ENCODE data around the gene ALOX15B.
"Not testable (repeated sequence)": the region's sequence is repeated elsewhere in the genome, so short reads cannot be mapped to it uniquely, and the experiment has no call there.

Gene ALOX15B

DNA sequence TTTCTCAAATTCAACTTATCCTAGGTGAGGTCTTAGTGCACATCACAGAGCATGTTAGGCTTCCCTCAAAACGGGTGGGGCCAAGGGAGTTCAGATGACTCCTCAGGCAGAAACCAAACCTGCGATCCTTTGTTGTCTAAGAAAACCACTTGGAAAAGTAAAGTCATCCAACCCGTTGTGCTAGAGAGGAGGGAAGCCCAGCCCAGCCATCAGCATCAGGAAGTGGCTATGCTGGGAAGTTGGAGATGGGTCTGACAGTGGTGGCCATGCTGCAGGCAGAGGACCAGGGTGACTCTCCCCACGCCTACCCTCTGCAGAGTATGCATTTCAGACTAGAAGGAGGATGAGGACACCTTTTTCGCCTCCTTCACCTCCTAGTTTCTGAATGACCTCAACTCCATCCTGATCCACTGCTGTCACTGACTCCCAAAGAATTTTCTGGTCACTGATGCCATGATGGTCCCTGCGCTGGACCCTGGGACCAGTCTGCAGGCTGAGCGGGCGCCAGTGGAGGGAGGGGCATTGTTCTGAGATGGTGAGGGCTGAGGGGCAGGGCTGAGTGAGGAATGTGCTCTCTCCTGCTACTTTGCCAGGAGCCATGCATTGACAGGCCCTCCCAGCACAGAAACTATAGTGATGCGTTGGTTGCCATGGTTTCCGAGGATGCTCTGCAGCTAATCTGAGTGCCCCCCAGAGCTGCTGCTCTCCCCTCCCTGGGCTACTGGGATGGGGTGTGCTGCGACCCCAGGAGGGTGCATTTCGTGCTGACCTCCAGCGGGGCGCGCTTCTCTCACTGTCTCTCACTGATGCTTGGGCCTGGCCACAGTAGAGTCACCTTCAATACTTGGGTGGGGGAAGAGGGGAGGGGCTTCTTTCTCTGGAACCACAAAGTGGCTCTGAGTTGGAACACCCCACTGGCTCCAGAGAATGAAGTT is 28.2 kb downstream of the ALOX15B start:
- no peak for DNase-seq

DNA sequence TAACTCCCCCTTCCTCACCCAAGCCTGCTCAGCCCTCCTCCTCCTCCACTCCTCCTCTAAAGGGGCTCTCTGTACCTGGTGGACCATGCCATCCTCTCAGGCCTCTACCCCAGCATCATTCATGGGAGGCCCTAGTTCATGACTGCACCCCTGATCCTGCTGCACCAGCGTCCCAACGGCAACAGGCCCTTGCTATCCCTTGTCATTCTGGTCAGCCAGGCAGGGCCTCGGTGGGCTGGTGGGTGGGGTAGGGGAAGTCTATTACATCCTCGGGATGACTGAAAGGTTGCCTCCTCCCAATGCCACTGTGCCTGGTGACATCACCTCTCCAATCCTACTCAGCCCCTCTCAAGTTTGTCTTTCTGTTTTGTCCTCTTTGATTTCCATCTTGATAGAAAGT is 28.9 kb downstream of the ALOX15B start:
- DNase-seq = no peak

DNA sequence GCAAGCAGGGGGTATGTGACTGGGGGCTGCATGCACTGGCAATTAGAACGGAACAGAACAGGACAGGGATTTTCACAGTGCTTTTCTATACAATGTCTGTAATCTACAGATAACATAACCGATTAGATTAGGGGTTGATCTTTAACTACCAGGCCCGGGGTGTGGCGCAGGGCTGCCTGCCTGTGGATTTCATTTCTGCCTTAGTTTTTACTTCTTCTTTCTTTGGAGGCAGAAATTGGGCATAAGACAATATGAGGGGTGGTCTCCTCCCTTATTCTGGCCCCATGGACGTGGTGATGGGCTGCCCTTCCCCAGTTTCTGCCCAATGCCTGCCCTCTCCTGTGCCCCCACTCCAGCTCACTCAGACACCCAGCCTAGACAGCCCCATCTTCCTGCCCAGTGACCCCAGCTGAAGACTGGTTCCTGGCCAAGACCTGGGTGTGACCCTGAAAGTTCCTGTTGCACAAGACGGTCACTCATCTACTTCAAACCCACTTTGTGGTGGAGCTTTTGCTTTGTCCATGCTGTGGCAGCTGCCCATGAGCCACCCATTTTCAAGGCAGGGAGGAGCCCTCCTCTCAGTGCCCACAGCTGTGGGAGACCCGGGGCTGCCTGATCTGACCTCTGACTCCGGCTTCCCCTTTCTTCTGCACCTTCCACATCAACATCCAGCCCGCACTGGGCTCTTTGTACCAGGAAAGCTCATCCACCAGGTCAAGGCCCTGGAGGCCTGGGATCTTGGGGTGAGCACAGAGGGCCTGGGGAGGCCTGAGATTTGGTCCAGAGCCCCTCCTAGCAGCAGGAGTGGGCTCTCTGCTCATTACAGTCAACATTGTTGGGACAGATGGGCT is 30.1 kb downstream of the ALOX15B start:
- no peak for DNase-seq

DNA sequence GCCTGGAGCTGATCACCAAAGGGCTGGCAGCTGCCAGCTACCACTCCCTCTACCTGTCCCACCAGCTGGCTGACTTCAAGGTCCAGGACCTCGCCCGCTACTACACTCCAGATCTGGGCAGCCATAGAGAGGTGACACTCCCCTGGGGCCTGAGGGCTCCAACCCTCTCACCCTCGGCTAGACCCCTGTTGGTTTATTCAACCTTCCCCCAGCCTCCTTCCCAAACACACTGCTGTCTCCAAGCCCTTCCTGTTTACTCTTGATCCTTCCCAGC is 30.7 kb downstream of the ALOX15B start:
- no peak for DNase-seq

DNA sequence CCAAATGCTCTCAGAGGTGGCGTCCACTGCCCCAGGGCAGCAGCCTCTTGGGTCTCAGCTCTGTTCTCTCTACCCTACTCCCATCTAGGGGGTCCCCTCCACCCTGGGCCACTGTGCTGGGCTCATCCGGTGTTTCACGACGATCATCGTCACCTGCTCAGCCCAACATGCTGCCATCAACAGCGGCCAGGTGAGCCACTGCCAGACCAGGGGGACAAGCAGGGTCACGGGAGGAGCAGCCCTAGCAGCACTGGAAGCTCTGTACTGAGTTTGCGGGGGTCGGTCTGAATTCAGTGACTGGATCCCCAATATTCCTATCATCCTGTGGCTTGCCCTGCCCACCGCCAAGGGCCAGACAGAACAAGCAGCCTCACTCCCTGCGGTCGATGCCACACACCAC is 32.6 kb downstream of the ALOX15B start:
- DNase-seq = no peak

DNA sequence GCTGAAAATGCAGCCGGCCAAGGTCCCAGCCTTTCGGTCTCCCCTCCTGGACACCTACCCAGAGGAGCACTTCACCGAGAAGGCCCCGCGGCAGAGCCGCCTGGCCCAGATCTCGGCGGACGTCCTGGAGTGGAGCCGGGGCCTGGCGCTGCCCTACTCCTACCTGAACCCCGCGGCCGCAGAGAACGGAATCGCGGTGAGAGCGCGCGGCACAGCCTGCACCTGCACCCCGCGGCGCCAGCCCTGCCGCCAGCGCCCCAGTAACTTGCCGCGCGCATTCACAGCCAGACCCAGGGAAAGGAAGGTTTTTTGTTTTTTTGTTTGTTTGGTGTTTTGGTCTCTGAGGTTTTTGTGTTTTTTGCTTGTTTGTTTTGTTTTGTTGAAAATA is 33.5 kb downstream of the ALOX15B start:
- peak; percentile 13 for DNase-seq

DNA sequence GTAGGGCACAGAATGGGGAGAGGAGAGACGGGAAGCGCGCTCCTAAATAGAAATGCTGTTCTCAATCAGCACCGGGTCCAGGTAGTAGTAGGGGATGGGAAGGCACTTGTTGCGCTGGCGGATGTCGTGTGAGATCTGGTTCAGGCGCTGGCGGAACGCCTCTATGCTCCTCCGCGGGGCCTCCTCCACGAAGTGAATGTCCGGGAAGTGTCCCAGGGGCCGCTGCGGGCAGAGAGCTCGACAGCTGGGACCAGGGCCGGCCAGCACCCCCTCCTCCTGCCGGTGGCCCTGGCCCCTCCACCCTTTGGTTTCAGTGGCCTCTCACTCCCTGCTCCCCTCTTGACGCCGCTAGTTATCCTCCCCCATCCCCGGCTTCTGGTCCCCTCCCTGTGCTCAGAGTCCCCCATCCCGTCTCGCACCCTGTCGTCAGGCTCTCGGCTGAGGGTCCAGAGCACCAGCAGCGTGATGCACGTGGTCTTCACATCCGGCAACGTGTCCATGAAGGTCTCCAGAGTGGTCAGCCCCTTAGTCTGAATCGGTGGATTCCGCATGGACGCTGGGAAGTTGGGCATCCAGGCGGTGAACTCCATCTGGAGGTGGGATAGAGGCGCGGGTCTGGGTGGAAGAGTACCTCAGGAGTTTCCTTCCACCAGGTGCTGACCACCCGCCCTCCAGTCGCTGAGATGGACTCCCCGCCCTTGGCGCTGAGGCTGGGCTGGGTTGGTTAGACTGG is 34.0 kb downstream of the ALOX15B start:
- DNase-seq = peak; percentile 46

DNA sequence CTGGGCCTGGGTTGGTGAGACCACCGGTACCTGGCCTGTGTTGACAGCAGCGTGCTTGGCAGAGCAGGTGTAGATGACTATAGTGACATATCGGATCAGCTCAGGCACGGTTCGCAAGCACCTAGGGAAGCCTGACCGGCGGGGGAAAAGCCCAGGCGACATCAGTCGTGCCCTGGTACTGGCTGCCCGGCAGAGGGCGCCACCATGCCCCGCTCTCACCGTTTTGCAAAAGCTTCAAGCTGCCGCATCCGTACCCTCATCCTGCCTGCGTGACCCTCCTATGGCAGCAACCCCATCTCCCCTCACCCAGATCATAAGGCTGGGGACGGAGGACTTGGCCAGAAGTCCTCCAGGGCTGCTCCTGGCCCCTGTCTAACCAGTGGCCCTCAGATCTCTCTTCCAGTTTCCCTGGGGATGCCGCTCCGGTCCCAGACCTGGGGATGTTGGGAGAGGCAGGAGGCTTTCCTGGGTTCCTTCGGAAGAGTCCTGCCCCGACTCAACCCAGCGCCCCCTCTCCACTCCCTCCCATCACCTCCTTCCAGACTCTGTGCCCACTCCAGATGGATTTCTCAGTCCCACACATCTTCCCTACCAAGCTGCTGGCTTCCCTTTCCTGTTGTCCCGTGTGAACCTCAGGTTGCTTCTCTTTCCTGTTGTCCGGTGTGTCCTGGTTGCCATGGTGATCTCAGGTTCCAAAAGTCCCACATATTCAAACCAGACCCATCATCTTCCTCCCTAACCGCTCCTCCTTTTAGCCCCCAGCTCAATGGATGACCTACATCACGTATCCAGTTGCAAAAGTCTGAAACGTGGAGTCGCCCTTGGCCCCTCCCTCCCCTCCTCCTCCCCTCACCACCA is 35.0 kb downstream of the ALOX15B start:
- DNase-seq = peak; percentile 91

DNA sequence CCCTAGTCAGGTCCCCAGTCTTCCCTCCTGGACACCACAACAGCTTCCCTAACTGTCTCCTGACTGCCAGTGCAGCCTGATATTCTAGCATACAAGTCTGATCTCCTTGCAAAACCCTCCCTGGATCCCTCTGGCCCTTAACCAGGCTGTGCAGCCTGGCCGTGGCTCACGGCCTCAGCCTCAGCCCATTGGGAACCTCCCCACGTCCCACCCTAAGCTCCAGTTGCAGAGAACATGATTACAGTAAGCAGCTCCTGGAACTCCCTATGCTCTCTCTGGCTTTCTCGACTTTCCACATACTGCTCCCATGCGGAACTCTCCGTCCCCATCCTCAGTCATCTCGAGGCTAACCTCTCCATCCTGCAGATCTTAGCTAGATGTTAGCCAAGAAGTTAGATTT is 35.7 kb downstream of the ALOX15B start:
- no peak for DNase-seq

DNA sequence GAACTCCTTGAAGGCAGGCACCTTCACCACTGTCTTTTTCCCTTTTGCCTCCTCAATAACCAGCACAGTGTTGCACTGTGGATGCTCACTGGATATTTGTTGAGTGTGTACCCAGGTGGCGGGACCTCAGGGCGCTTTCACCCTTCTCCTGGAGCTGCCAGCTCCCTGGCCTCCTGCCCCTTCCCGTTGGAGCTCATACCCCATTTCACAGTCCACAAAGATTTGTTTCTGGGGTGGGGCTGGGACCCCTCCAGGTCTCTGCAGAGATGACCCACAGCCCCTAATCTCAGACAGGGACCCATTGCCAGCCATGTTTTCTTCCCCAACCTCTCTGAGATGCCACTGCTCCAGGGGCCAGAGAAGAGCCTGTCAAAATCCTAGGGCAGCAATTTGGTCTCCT is 36.2 kb downstream of the ALOX15B start:
- DNase-seq = no peak

DNA sequence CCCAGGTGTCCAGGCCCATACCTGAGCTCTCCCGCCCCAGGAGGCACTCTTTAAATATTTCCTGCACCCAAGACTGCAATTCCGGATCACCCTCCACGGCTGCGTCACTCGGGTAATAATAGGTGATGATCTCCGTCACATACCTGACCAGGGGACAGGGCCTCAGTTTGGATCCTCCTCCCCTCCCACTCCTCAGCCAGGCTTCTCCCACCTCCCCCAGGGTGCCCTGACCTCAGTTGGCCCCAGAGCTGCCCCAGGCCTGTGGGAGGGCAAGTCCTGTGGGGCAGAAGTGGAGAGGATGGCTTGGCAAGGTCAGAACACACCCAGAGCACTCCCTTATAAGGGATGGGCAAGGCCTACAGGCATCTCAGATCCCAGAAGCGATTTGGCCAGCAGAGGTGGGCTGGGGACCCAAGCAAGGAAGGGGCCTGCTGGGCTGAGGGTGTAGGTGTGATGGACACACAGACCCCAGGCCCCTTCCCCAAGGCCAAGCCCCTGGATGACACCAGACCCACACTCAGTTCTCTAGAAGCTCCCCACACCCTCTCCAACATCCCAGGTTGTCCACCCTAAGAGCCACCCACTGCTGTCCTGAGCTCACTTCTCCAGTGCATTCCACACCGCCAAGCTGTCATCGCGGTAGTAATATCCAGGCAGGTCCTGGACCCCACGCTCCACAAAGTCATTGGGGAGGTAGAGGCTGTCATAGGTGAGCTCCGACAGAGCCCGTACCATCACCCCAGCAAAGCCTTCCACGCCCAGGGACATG is 36.9 kb downstream of the ALOX15B start:
- DNase-seq = no peak

DNA sequence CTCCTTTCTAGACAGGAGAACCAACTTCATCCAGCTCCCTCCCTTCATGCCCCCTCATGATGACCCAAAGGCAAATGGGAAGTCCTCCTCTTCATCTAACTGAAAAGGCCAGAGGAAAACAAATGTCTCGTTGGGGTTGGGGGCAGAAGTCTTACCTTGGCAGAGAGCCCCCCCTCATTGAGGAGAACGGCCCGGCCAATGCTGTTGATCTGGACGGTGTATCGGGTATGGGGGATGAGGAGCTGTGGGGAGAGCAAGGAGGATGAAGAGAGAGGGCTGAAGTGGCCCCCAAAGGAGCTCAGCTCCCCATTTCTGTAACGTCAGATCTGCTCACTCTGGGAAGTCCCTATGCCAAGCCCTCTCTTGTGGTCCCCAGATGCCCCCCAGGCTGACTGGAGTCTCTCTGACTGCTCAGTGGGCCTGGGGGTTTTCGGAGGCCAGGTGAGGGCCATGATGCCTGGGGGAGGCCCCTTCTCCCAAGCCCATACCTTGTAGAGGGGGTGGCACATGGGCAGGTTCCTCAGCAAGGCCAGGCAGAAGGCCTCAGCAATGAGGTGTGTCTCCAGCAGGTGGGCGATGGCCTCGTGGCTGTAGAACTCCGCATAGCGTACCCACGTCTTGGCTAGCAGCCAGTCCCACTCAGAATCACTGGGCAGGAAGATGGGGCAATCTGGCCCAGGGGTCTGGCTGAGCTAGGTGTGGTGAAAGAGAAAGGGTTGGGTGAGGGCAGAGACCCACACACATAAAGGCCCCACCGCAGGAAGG is 37.8 kb downstream of the ALOX15B start:
- DNase-seq = no peak

DNA sequence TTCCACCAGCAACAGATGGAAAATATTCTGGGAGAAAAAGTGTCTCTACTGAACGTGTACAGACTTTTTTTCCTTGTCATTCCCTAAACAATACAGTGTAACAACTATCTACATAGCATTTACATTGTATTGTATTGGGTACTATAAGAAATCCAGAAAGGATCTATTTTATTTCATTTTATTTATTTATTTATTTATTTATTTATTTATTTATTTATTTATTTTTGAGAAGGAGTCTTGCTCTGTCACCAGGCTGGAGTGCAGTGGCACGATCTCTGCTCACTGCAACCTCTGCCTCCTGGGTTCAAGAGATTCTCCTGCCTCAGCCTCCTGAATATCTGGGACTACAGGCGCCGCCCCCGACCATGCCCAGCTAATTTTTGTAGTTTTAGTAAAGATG is 39.1 kb downstream of the ALOX15B start:
- DNase-seq = not testable (repeated sequence)

DNA sequence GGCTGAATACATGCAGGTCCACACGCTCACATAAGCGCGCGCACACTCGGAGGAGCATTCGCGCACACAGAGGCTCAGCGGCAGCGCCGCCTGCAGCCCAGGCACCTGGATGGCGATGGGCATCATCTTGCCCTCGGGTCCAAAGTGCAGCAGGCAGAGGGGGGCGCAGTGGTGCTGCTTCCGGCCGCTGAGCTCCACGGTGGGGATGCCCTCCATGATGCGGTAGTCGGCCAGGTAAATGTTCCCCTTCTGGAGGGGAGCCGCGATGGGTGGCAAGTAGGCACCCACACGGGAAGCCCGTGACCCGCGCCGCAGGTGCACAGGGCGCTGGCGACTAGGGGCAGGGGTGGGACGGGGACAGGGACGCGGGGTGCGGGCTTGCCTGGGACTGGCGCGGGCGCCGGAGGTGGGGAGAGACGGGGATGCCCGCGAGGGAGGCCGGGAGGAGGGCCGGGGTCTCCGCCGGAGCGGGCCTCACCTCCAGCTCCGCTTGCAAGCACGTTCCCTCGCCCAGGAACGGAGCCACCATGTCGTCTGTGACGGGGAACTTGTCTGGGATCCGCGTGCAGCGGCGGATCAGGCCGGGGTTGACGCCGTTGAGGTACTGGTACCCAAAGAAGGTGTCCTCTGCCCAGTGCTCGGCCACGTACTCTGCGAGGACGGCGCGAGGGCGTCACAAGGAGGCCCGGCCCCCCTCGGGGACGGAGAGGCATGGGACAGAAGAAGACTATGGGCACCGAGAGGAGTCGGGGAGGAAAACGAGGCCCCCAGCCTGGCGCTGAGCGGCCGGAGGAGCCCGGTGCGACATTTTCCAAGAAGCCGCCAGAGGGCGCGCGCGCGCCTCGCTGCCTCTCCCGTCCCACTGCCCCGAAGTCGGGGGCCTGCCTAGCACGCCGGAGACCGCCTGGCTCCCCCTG is 40.7 kb downstream of the ALOX15B start:
- peak; percentile 81 for DNase-seq

DNA sequence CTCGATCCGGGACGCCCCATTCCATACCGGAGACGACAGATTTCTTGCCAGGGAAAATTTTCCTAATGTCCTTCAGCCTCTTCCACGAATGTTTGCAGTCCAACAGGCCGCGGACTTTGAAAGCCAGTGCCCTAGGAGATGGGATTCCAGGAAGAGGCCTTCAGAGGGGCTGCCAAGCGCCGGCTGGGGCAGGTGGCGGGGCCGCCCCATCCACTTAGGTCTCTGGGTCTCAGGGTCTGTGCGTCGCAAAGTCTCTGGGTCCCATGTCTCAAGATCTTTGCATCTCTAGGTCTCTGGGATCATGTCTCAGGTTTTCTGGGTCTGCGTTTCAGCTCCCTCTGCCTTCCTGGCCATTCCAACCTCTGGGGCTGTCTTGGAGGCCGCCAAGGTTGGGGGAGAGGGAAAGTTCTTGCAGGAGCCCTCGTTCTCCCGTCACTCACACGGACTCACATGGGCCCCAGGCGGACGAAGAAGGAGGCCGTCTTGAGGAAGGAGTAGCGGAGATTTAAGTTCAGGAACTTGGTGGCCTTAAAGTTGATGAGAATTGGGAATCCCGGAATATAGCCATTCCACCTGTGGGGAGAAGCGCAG is 41.4 kb downstream of the ALOX15B start:
- DNase-seq = no peak

DNA sequence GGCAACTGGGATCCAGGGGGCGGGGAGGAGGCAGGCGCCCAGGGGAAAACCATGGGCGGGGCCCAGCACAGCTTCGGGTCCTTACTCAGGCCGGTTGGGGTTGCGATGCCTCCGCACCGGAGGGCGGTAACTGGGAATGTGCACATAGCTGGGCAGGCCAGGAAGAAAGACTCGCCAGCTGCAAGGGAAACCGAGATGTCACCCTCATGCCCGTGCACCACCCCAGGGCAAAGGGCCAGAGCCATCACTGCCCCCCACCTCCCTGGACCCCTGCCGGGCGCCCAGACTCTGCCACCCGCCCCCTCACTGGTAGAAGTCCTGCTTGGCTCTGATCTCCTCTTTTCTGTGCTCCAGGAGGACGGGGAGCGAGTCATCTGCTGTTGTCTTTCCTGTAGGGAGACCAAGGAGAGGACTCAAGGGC is 42.0 kb downstream of the ALOX15B start:
- no peak for DNase-seq

DNA sequence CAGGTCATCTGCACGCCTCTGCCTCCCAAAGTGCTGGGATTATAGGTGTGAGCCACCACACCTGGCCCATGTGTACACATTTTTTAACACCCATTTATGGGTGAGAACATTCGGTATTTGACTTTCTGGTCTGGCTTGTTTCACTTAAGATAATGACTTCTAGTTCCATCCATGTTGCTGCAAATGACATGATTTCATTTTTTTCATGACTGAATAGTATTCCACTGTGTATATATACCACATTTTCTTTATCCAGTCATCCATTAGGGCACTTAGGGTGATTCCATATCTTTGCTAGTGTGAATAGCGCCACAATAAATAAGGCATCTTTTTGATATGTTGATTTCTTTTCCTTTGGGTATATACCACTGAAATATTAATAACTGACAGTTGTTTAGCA is 43.0 kb downstream of the ALOX15B start:
- no peak for DNase-seq

DNA sequence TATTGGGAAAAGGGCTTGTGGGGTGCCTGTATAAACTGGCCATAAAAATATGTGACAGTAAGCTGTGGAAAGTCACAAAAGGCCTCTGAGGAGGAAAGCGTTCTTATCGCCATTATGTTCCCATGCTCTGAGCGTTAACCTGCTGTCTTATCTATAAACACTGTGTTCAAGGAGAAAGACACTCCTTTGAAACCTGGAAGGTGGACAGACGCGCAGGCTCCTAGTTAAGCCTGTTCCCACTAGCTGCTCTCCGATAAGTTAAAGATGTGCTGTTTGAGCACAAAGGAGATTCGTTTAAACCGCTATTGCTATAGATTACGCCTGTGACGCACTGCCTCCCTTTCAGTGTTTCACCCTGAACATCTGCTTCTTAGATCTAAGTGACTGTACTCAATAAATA is 43.4 kb downstream of the ALOX15B start:
- no peak for DNase-seq

DNA sequence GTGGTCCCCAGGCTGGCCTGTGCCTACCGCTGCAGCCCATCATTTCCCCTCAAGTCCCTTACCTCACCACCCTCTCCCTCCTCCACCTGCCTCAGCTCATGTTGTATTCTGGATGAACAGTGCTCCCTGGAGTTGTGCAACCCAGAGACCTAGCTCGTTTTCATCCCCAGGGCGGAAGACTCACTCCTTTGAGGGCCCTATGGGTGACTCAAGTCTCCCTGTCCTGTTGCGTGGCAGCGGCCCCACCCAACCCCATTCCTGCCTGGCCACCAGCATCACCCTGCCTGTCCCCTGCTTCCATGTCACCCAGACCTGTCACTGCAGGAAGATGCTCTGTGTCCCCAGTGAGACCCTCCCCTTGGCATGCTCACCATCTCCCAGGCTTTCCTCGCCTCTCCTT is 45.4 kb downstream of the ALOX15B start:
- DNase-seq = no peak
